ENCODE measurements around the gene CRY2. TPM values are rescaled to one million over a fixed set of nuclear protein-coding genes. Genes with fewer than 3 reads are reported as not detected.

The CRY2 gene
- polyA plus RNA-seq, 1 donor (not counting 4 experiments of a cell fraction or from before 2014, with no cell fraction given), result 7.9 TPM

- H3K36me3 ChIP-seq (ENCODE audit: control insufficient read depth in 2 of 2, extremely low read depth in 1 of 2, insufficient read depth in 2 of 2, low read length in 2 of 2), result peaks cover 4 to 5% of the 10 kb centered on the region in 2 experiments
- H3K4me2 ChIP-seq (ENCODE audit: control insufficient read depth, extremely low read depth, insufficient read depth, low read depth, low read length), result no peak overlapping the region
- no peaks in the 10 kb centered on the region for H3K27me3 ChIP-seq (ENCODE audit: control insufficient read depth, extremely low read depth, insufficient read depth, low read length)
- DNase-seq (ENCODE audit: low read depth, low spot score), result no peak
- no peak overlapping the region for H3K27ac ChIP-seq (ENCODE audit: control insufficient read depth, insufficient read depth, low read length)
- no peak overlapping the region for H3K4me3 ChIP-seq (ENCODE audit: control insufficient read depth in 2 of 3, extremely low read depth in 1 of 3, insufficient read depth in 2 of 3, low read depth in 1 of 3, low read length in 3 of 3)
- H3K9me1 ChIP-seq (ENCODE audit: control insufficient read depth, extremely low read depth, insufficient read depth, low read length), result no peaks in the 10 kb centered on the region
- no peak overlapping the region for H3K9ac ChIP-seq (ENCODE audit: control insufficient read depth, extremely low read depth, insufficient read depth, low read length)
- H4K20me1 ChIP-seq (ENCODE audit: control insufficient read depth, extremely low read depth, insufficient read depth, low read length), result no peaks in the 10 kb centered on the region
- no peaks in the 10 kb centered on the region for H3K9me3 ChIP-seq (ENCODE audit: control insufficient read depth, low read depth, low read length)
- no peak overlapping the region for H2AFZ ChIP-seq (ENCODE audit: control insufficient read depth, low read length)
- TF ChIP-seq EZH2 (IDR thresholded peaks at IDR 0.05; ENCODE audit: low read length), result no peak
- no peak for TF ChIP-seq CTCF (optimal IDR thresholded peaks at IDR 0.05 in 1 of 3, IDR thresholded peaks at IDR 0.05 in 1 of 3, conservative IDR thresholded peaks at IDR 0.05 in 1 of 3; ENCODE audit: extremely low read depth in 1 of 3, insufficient read depth in 2 of 3, low read length in 3 of 3)
- no peaks in the 10 kb centered on the region for H3K4me1 ChIP-seq (ENCODE audit: control insufficient read depth, extremely low read depth, insufficient read depth, low read length)
- no peaks in the 10 kb centered on the region for H3K79me2 ChIP-seq (ENCODE audit: control insufficient read depth, insufficient read depth, low read length)
- FAIRE-seq, result no peak
- dilution Hi-C loops (cut with MboI; ENCODE audit: extremely low pct_ligation_motif_present, low sequenced_read_pairs), result no loop called here
Observed at GRCh38 chr11:45816614-45817013, 30.7 kb upstream of the CRY2 start.

GRCh38 chr11:45817191-45817590, 30.1 kb upstream of the CRY2 start:
- no peak overlapping the region for H3K27ac ChIP-seq (ENCODE audit: control insufficient read depth, insufficient read depth, low read length)
- H3K27me3 ChIP-seq (ENCODE audit: control insufficient read depth, extremely low read depth, insufficient read depth, low read length), result no peaks in the 10 kb centered on the region
- H3K4me3 ChIP-seq (ENCODE audit: control insufficient read depth in 2 of 3, extremely low read depth in 1 of 3, insufficient read depth in 2 of 3, low read depth in 1 of 3, low read length in 3 of 3), result no peak overlapping the region
- no peaks in the 10 kb centered on the region for H3K4me1 ChIP-seq (ENCODE audit: control insufficient read depth, extremely low read depth, insufficient read depth, low read length)
- H3K4me2 ChIP-seq (ENCODE audit: control insufficient read depth, extremely low read depth, insufficient read depth, low read depth, low read length), result no peak overlapping the region
- TF ChIP-seq EZH2 (IDR thresholded peaks at IDR 0.05; ENCODE audit: low read length) (no peak), CTCF (optimal IDR thresholded peaks at IDR 0.05 in 1 of 3, IDR thresholded peaks at IDR 0.05 in 1 of 3, conservative IDR thresholded peaks at IDR 0.05 in 1 of 3; ENCODE audit: extremely low read depth in 1 of 3, insufficient read depth in 2 of 3, low read length in 3 of 3) (no peak)
- H3K36me3 ChIP-seq (ENCODE audit: control insufficient read depth in 2 of 2, extremely low read depth in 1 of 2, insufficient read depth in 2 of 2, low read length in 2 of 2), result peaks cover under 1 to 2% of the 10 kb centered on the region in 2 experiments
- no peaks in the 10 kb centered on the region for H3K9me1 ChIP-seq (ENCODE audit: control insufficient read depth, extremely low read depth, insufficient read depth, low read length)
- dilution Hi-C loops (cut with MboI; ENCODE audit: extremely low pct_ligation_motif_present, low sequenced_read_pairs), result no loop called here
- no peaks in the 10 kb centered on the region for H3K9me3 ChIP-seq (ENCODE audit: control insufficient read depth, low read depth, low read length)
- H2AFZ ChIP-seq (ENCODE audit: control insufficient read depth, low read length), result no peak overlapping the region
- no peak for DNase-seq (ENCODE audit: low read depth, low spot score)
- no peak for FAIRE-seq
- no peak overlapping the region for H3K9ac ChIP-seq (ENCODE audit: control insufficient read depth, extremely low read depth, insufficient read depth, low read length)
- H4K20me1 ChIP-seq (ENCODE audit: control insufficient read depth, extremely low read depth, insufficient read depth, low read length), result no peaks in the 10 kb centered on the region
- no peaks in the 10 kb centered on the region for H3K79me2 ChIP-seq (ENCODE audit: control insufficient read depth, insufficient read depth, low read length)
